Activated naive CD8-positive, alpha-beta T cell treated with anti-CD3 and anti-CD28 coated beads, Interleukin-2, amount 50 U/mL, for 24 hours (primary cell): ENCODE results near the gene EAPP.
"Not testable (repeated sequence)": the region's sequence is repeated elsewhere in the genome, so short reads cannot be mapped to it uniquely, and the experiment has no call there.

Experiments
- ATAC-seq: fragments of 150-1000 bp; cut with Tn5 transposase; one replicate; pipeline ENCODE4 v1.10.0; 2021
- DNase-seq: peaks from one replicate; pipeline ENCODE4 v3.0.0; 2021
- H3K27ac Mint-ChIP-seq: one replicate; pipeline ENCODE4 v1.8.0; 2021; ENCODE audit warnings: mild to moderate bottlenecking, mixed read lengths
- H3K27me3 Mint-ChIP-seq: one replicate; pipeline ENCODE4 v1.8.0; 2021; ENCODE audit warnings: mixed read lengths
- H3K36me3 Mint-ChIP-seq: one replicate; pipeline ENCODE4 v1.8.0; 2021; ENCODE audit warnings: low read depth, mixed read lengths
- H3K4me1 Mint-ChIP-seq: one replicate; pipeline ENCODE4 v1.8.0; 2021; ENCODE audit warnings: mixed read lengths
- H3K4me3 Mint-ChIP-seq: one replicate; pipeline ENCODE4 v1.8.0; 2021; ENCODE audit warnings: mild to moderate bottlenecking, moderate library complexity, mixed read lengths
- H3K9me3 Mint-ChIP-seq: one replicate; pipeline ENCODE4 v1.8.0; 2021; ENCODE audit warnings: mixed read lengths

Gene EAPP

DNA sequence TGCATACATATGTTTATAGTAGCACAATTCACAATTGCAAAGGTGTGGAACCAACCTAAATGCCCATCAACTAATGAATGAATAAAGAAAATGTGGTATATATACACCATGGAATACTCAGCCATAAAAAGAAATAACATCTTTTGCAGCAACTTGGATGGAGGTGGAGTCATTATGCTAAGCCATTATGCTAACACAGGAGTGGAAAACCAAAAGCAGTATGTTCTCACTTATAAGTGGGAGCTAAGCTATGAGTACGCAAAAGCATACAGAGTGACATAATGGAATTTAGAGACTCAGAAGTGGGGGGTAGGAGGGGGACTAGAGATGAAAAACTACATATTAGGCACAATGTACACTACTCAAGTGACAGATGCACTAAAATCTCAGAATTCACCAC lies 61.2 kb downstream of the EAPP start:
- Mint-ChIP-seq H3K27me3 (no peaks in the 10 kb centered on the region), H3K9me3 (no peaks in the 10 kb centered on the region), H3K4me3 (no peak overlapping the region), H3K36me3 (no peaks in the 10 kb centered on the region), H3K27ac (no peak overlapping the region), H3K4me1 (no peaks in the 10 kb centered on the region)
- DNase-seq (no peak), ATAC-seq (no peak)

DNA sequence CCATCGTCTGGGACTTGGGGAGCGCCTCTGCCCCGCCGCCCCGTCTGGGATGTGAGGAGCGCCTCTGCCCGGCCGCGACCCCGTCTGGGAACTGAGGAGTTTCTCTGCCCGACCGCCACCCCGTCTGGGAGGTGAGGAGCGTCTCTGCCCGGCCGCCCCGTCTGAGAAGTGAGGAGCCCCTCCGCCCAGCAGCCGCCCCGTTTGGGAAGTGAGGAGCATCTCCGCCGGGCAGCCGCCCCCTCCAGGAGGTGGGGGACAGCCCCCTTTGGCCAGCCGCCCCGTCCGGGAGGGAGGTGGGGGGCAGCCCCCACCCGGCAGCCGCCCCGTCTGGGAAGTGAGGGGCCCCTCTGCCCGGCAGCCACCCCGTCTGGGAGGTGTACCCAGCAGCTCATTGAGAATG lies 63.5 kb downstream of the EAPP start:
- not testable (repeated sequence) for H3K9me3 Mint-ChIP-seq, H3K4me1 Mint-ChIP-seq, H3K4me3 Mint-ChIP-seq, ATAC-seq, DNase-seq, H3K36me3 Mint-ChIP-seq, H3K27ac Mint-ChIP-seq, H3K27me3 Mint-ChIP-seq

GRCh38 chr14:34475163-34475562 lies 64.3 kb downstream of the EAPP start:
- Mint-ChIP-seq H3K36me3 (no peaks in the 10 kb centered on the region), H3K4me3 (no peak overlapping the region), H3K27me3 (no peaks in the 10 kb centered on the region), H3K9me3 (no peaks in the 10 kb centered on the region), H3K4me1 (no peaks in the 10 kb centered on the region), H3K27ac (no peak overlapping the region)
- no peak for DNase-seq
- ATAC-seq: no peak

DNA sequence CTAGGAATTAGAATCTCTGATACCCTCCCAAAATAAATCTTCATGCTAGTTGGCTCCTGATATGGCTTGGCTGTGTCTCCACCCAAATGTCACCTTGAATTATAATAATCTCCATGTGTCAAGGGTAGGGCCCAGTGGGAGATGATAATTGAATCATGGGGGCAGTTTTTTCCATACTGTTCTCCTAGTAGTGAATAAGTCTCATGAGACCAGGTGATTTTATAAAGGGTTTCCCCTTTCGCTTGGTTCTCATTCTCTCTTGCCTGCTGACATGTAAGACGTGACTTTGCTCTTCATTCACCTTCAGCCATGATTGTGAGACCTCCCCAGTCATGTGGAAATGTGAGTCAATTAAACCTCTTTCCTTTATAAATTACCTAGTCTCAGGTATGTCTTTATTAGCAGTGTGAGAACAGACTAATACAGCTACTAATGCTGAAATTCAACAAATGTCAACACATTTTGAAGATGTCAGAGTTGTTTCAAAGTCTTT lies 65.3 kb downstream of the EAPP start:
- DNase-seq (no peak), ATAC-seq (no peak)
- H3K4me3 Mint-ChIP-seq: no peak overlapping the region
- H3K27ac Mint-ChIP-seq: no peak overlapping the region
- H3K4me1 Mint-ChIP-seq: no peaks in the 10 kb centered on the region
- no peaks in the 10 kb centered on the region for H3K27me3 Mint-ChIP-seq
- H3K36me3 Mint-ChIP-seq: no peaks in the 10 kb centered on the region
- H3K9me3 Mint-ChIP-seq: no peaks in the 10 kb centered on the region

DNA sequence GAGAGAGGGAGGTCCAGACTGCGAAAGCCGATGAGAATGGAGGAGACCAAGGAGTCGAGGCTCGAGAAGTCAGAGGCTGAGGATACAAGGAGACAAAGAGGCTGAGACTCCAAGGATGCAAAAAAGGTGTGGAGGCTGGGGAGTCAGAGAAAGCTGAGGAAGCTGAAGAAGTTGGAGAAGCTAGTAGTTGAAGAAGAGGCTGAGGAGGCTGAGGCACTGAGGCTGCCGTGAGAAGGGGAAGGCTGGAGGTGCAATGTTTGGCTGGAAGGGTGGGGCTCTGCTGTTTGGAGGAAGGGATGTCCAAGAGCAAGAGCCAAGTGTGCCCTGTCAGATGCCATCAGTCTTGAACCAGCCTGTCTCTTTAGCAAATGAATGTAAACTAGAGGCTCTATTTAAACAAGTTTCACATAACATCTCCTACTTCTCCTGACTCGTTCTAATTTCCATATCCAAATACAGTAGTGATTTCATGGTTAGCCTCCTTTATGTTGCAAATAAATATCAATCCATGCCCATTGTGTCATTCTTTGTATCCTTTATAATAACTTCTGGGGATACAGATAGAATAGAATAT lies 66.7 kb downstream of the EAPP start:
- Mint-ChIP-seq H3K9me3 (no peaks in the 10 kb centered on the region), H3K36me3 (no peaks in the 10 kb centered on the region)

DNA sequence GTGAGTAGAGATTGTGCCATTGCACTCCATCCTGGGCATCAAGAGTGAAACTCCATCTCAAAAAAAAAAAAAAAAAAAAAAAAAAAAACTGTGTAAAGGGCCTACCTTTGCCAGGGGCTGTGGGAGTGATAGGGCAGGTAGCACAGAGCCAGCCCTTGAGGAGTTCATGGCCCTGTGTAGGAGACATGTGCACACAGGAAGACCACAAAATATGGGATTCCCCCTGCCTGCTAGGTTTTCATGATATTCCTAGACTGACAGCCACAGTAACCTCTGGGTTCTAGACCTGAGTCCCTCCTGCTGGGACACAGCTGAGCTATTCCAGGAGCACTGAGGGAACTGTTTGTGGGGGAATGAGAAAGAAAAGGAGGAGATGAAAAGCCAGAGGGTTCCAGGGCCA lies 69.2 kb downstream of the EAPP start:
- no peak for DNase-seq
- H3K4me1 Mint-ChIP-seq: no peaks in the 10 kb centered on the region
- ATAC-seq: no peak
- no peaks in the 10 kb centered on the region for H3K9me3 Mint-ChIP-seq
- no peaks in the 10 kb centered on the region for H3K27me3 Mint-ChIP-seq
- H3K36me3 Mint-ChIP-seq: no peaks in the 10 kb centered on the region
- no peak overlapping the region for H3K27ac Mint-ChIP-seq
- H3K4me3 Mint-ChIP-seq: no peak overlapping the region

More for the DNA sequence above, 66.7 kb downstream of the EAPP start:
- ATAC-seq (no peak), DNase-seq (no peak)
- Mint-ChIP-seq H3K27me3 (no peaks in the 10 kb centered on the region), H3K4me1 (no peaks in the 10 kb centered on the region), H3K27ac (no peak overlapping the region), H3K4me3 (no peak overlapping the region)

DNA sequence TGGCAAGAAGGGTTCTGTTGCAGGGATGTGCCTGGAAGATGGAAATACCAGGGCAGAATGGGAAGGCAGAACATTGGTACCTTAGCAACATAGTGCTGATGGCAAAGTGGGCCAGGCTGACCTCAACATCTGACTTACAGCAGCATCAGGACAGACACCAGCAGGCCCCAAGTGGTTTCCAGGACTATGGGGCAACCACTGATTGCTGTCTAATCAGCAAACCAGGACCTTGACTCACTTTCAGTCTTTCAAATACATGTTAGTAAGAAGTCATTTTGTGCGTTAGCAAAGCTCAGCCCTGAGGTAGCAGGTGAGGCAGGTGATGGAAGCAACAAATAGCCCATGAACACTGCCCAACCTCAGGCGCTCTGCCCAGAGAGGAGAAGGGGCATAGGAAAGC lies 72.8 kb downstream of the EAPP start:
- DNase-seq (no peak), ATAC-seq (no peak)
- H3K4me1 Mint-ChIP-seq: peaks cover 2% of the 10 kb centered on the region
- no peaks in the 10 kb centered on the region for H3K9me3 Mint-ChIP-seq
- H3K27ac Mint-ChIP-seq: no peak overlapping the region
- H3K27me3 Mint-ChIP-seq: no peaks in the 10 kb centered on the region
- H3K36me3 Mint-ChIP-seq: no peaks in the 10 kb centered on the region
- no peak overlapping the region for H3K4me3 Mint-ChIP-seq
